ENCODE measurements around the gene LNPK. TPM values are rescaled to one million over a fixed set of nuclear protein-coding genes. Genes with fewer than 3 reads are reported as not detected.

The LNPK gene
- total RNA-seq, 1 donor from 2014 or later = 31.7 TPM

GRCh38 chr2:175874291-175874690, 127.8 kb downstream of the LNPK start:
- no peaks in the 10 kb centered on the region for H3K4me1 Mint-ChIP-seq
- DNase-seq (ENCODE audit: low spot score in 2 of 2, unreplicated experiment in 2 of 2) = no peak
- peaks cover 5% of the 10 kb centered on the region for H3K27me3 Mint-ChIP-seq (ENCODE audit: low read depth)
- H3K4me3 Mint-ChIP-seq = no peak overlapping the region
- H3K27ac Mint-ChIP-seq = no peak overlapping the region
- no peak for TF ChIP-seq CTCF (IDR thresholded peaks at IDR 0.05; ENCODE audit: unreplicated experiment)
- H3K36me3 Mint-ChIP-seq = no peaks in the 10 kb centered on the region
- peaks cover under 1% of the 10 kb centered on the region for H3K9me3 Mint-ChIP-seq

Other genes with a start within 250 kb of the LNPK start
- gene EVX2, start 81.7 kb upstream of the LNPK start, total RNA-seq = 0.07 to 0.09 TPM in 2 of 3 replicates, not detected in the other
- gene HOXD13, start 90.5 kb upstream of the LNPK start, total RNA-seq = 0.49 to 0.63 TPM (median 0.56 TPM) in 3 replicates
- 0.27 to 0.40 TPM (median 0.27 TPM) in 3 replicates for gene HOXD12, start 97.5 kb upstream of the LNPK start, total RNA-seq
- gene HOXD11, start 105.0 kb upstream of the LNPK start, total RNA-seq = 1.9 to 3.0 TPM (median 2.2 TPM) in 3 replicates
- 3.2 to 4.1 TPM (median 3.9 TPM) in 3 replicates for gene HOXD10, start 114.5 kb upstream of the LNPK start, total RNA-seq
- gene HOXD9, start 120.5 kb upstream of the LNPK start, total RNA-seq = 0.93 to 1.2 TPM (median 1.1 TPM) in 3 replicates
- 0.29 to 0.58 TPM (median 0.40 TPM) in 3 replicates for gene HOXD8, start 127.4 kb upstream of the LNPK start, total RNA-seq
- gene HOXD4, start 149.3 kb upstream of the LNPK start, total RNA-seq = 0.67 to 1.4 TPM (median 1.3 TPM) in 3 replicates
- gene HOXD3, start 155.0 kb upstream of the LNPK start, total RNA-seq = 0.93 to 1.1 TPM (median 1.1 TPM) in 3 replicates
- not detected in 3 replicates for gene HOXD1, start 186.4 kb upstream of the LNPK start, total RNA-seq

All from mesothelial cell of epicardium (in vitro differentiated cells).